GM23338 (cell line): Measurements from ENCODE around the gene PARP3.

Experiments
- CREB1 ChIP-seq: fragments of 250-450 bp; sonication (Bioruptor Pico); IDR thresholded peaks from 2 replicates; pipeline ENCODE4 v1.5.0; 2020; ENCODE audit warnings: low read depth, mild to moderate bottlenecking, moderate library complexity
- EZH2 ChIP-seq: fragments of 200-600 bp; sonication (generic); IDR thresholded peaks from one replicate; pipeline ENCODE4 v1.8.0; 2017; ENCODE audit warnings: antibody characterized with exemption, mild to moderate bottlenecking, low read depth; ENCODE audit not compliant: unreplicated experiment
- EZH2phosphoT487 ChIP-seq: fragments of 200-600 bp; sonication (generic); IDR thresholded peaks from one replicate; pipeline ENCODE4 v1.8.1; 2018; ENCODE audit warnings: antibody characterized with exemption; ENCODE audit not compliant: unreplicated experiment
- JUNB ChIP-seq: IDR thresholded peaks from one replicate; pipeline ENCODE4 v1.6.1; 2016; ENCODE audit warnings: antibody characterized with exemption; ENCODE audit not compliant: unreplicated experiment
- NANOG ChIP-seq: IDR thresholded peaks from 2 replicates; pipeline ENCODE4 v1.6.1; 2016; ENCODE audit warnings: antibody characterized with exemption, borderline replicate concordance
- POLR2AphosphoS5 ChIP-seq: IDR thresholded peaks from 2 replicates; pipeline ENCODE4 v1.6.1; 2016; ENCODE audit warnings: antibody characterized with exemption, low read depth
- STAT1 ChIP-seq: IDR thresholded peaks from one replicate; pipeline ENCODE4 v1.6.1; 2016; ENCODE audit warnings: antibody characterized with exemption; ENCODE audit not compliant: unreplicated experiment
- ZNF114 ChIP-seq: fragments of 250-450 bp; sonication (Bioruptor Pico); IDR thresholded peaks from 2 replicates; pipeline ENCODE4 v1.5.0; 2020; ENCODE audit warnings: mild to moderate bottlenecking, moderate library complexity
- ZNF331 ChIP-seq: fragments of 250-450 bp; sonication (Bioruptor Pico); IDR thresholded peaks from 2 replicates; pipeline ENCODE4 v1.5.0; 2020; ENCODE audit warnings: low read depth, mild to moderate bottlenecking, moderate library complexity
- TF ChIP-seq, protein P1 (sequence below), 2 experiments: fragments of 200-600 bp in 1 of 2; sonication (generic) in 1 of 2; conservative IDR thresholded peaks; 2 replicates each; pipeline versions ENCODE4 v1.5.1 to v1.6.1; 2016 to 2017; ENCODE audit warnings: antibody characterized with exemption in 2 of 2, low read depth in 2 of 2, mild to moderate bottlenecking in 2 of 2, moderate library complexity in 1 of 2
- TF ChIP-seq, protein P2 (sequence below): IDR thresholded peaks from one replicate; pipeline ENCODE4 v1.6.1; 2018; ENCODE audit warnings: antibody characterized with exemption; ENCODE audit not compliant: unreplicated experiment
- TF ChIP-seq, protein P3 (sequence below): IDR thresholded peaks from 2 replicates; pipeline ENCODE4 v1.6.1; 2016; ENCODE audit warnings: antibody characterized with exemption
- TF ChIP-seq, protein P4 (sequence below): fragments of 250-450 bp; sonication (Bioruptor Pico); IDR thresholded peaks from 2 replicates; pipeline ENCODE4 v1.5.0; 2020; ENCODE audit warnings: mild to moderate bottlenecking, moderate library complexity

DNA sequence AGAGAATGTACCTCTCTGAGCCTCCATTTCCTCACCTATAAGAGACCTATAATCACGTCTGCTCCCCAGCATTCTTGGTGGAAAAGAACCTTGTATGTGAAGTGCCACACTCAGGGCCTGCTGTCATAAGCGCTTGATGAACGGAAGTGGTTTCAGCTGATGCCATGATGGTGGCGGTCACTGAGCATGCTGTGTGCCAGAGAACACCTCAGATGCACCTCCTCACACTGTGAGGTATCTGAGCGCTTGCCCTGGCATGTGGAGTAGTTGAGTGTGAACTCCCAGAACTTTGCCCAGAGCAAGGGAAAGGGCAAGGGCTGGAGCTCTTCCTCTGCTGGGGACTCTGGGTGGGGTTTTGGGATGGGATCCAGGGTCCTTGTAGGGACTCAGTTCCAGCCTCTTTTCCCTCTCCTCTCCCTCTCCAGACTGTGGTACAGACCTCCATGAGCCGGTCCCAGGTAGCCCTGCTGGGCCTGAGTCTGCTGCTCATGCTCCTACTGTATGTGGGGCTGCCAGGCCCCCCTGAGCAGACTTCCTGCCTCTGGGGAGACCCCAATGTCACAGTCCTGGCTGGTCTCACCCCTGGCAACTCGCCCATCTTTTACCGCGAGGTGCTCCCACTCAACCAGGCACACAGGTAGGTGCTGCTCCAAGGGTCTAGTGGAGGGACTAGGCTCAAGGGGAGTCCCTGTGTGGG is 35.4 kb downstream of the PARP3 start:
- TF ChIP-seq POLR2AphosphoS5 (no peak), ZNF114 (CRISPR knock-in tag) (no peak), EZH2 (no peak), CREB1 (CRISPR knock-in tag) (no peak), EZH2phosphoT487 (no peak), NANOG (no peak), ZNF331 (CRISPR knock-in tag) (no peak), JUNB (no peak), STAT1 (no peak)
- TF ChIP-seq, protein P1, sequence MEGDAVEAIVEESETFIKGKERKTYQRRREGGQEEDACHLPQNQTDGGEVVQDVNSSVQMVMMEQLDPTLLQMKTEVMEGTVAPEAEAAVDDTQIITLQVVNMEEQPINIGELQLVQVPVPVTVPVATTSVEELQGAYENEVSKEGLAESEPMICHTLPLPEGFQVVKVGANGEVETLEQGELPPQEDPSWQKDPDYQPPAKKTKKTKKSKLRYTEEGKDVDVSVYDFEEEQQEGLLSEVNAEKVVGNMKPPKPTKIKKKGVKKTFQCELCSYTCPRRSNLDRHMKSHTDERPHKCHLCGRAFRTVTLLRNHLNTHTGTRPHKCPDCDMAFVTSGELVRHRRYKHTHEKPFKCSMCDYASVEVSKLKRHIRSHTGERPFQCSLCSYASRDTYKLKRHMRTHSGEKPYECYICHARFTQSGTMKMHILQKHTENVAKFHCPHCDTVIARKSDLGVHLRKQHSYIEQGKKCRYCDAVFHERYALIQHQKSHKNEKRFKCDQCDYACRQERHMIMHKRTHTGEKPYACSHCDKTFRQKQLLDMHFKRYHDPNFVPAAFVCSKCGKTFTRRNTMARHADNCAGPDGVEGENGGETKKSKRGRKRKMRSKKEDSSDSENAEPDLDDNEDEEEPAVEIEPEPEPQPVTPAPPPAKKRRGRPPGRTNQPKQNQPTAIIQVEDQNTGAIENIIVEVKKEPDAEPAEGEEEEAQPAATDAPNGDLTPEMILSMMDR (conservative IDR thresholded peaks at IDR 0.05; ENCODE audit: low read depth in 2 of 2), result no peak
- TF ChIP-seq, protein P2, sequence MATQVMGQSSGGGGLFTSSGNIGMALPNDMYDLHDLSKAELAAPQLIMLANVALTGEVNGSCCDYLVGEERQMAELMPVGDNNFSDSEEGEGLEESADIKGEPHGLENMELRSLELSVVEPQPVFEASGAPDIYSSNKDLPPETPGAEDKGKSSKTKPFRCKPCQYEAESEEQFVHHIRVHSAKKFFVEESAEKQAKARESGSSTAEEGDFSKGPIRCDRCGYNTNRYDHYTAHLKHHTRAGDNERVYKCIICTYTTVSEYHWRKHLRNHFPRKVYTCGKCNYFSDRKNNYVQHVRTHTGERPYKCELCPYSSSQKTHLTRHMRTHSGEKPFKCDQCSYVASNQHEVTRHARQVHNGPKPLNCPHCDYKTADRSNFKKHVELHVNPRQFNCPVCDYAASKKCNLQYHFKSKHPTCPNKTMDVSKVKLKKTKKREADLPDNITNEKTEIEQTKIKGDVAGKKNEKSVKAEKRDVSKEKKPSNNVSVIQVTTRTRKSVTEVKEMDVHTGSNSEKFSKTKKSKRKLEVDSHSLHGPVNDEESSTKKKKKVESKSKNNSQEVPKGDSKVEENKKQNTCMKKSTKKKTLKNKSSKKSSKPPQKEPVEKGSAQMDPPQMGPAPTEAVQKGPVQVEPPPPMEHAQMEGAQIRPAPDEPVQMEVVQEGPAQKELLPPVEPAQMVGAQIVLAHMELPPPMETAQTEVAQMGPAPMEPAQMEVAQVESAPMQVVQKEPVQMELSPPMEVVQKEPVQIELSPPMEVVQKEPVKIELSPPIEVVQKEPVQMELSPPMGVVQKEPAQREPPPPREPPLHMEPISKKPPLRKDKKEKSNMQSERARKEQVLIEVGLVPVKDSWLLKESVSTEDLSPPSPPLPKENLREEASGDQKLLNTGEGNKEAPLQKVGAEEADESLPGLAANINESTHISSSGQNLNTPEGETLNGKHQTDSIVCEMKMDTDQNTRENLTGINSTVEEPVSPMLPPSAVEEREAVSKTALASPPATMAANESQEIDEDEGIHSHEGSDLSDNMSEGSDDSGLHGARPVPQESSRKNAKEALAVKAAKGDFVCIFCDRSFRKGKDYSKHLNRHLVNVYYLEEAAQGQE, result no peak
- TF ChIP-seq, protein P3, sequence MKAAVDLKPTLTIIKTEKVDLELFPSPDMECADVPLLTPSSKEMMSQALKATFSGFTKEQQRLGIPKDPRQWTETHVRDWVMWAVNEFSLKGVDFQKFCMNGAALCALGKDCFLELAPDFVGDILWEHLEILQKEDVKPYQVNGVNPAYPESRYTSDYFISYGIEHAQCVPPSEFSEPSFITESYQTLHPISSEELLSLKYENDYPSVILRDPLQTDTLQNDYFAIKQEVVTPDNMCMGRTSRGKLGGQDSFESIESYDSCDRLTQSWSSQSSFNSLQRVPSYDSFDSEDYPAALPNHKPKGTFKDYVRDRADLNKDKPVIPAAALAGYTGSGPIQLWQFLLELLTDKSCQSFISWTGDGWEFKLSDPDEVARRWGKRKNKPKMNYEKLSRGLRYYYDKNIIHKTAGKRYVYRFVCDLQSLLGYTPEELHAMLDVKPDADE, result no peak
- TF ChIP-seq, protein P4, sequence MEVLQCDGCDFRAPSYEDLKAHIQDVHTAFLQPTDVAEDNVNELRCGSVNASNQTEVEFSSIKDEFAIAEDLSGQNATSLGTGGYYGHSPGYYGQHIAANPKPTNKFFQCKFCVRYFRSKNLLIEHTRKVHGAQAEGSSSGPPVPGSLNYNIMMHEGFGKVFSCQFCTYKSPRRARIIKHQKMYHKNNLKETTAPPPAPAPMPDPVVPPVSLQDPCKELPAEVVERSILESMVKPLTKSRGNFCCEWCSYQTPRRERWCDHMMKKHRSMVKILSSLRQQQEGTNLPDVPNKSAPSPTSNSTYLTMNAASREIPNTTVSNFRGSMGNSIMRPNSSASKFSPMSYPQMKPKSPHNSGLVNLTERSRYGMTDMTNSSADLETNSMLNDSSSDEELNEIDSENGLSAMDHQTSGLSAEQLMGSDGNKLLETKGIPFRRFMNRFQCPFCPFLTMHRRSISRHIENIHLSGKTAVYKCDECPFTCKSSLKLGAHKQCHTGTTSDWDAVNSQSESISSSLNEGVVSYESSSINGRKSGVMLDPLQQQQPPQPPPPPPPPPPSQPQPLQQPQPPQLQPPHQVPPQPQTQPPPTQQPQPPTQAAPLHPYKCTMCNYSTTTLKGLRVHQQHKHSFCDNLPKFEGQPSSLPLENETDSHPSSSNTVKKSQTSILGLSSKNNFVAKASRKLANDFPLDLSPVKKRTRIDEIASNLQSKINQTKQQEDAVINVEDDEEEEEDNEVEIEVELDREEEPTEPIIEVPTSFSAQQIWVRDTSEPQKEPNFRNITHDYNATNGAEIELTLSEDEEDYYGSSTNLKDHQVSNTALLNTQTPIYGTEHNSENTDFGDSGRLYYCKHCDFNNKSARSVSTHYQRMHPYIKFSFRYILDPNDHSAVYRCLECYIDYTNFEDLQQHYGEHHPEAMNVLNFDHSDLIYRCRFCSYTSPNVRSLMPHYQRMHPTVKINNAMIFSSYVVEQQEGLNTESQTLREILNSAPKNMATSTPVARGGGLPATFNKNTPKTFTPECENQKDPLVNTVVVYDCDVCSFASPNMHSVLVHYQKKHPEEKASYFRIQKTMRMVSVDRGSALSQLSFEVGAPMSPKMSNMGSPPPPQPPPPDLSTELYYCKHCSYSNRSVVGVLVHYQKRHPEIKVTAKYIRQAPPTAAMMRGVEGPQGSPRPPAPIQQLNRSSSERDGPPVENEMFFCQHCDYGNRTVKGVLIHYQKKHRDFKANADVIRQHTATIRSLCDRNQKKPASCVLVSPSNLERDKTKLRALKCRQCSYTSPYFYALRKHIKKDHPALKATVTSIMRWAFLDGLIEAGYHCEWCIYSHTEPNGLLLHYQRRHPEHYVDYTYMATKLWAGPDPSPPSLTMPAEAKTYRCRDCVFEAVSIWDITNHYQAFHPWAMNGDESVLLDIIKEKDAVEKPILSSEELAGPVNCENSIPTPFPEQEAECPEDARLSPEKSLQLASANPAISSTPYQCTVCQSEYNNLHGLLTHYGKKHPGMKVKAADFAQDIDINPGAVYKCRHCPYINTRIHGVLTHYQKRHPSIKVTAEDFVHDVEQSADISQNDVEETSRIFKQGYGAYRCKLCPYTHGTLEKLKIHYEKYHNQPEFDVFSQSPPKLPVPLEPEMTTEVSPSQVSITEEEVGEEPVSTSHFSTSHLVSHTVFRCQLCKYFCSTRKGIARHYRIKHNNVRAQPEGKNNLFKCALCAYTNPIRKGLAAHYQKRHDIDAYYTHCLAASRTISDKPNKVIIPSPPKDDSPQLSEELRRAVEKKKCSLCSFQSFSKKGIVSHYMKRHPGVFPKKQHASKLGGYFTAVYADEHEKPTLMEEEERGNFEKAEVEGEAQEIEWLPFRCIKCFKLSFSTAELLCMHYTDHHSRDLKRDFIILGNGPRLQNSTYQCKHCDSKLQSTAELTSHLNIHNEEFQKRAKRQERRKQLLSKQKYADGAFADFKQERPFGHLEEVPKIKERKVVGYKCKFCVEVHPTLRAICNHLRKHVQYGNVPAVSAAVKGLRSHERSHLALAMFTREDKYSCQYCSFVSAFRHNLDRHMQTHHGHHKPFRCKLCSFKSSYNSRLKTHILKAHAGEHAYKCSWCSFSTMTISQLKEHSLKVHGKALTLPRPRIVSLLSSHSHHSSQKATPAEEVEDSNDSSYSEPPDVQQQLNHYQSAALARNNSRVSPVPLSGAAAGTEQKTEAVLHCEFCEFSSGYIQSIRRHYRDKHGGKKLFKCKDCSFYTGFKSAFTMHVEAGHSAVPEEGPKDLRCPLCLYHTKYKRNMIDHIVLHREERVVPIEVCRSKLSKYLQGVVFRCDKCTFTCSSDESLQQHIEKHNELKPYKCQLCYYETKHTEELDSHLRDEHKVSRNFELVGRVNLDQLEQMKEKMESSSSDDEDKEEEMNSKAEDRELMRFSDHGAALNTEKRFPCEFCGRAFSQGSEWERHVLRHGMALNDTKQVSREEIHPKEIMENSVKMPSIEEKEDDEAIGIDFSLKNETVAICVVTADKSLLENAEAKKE, result no peak
